Epithelial cell of esophagus (primary cell): ENCODE results near the gene SUSD2.

Experiments used
- DNase-seq: peaks from one replicate; pipeline ENCODE4 v3.0.0; 2010; ENCODE audit warnings: low read depth
- H3K4me3 ChIP-seq: 2 replicates; pipeline ENCODE4 v1.5.1; 2011; ENCODE audit warnings: mild to moderate bottlenecking, low read length, control low read depth
- TF ChIP-seq, protein P1 (sequence below): IDR thresholded peaks from 2 replicates; pipeline ENCODE4 v1.5.1; 2011; ENCODE audit warnings: low read depth, mild to moderate bottlenecking, low read length, control low read depth, inconsistent platforms; ENCODE audit not compliant: insufficient read depth; ENCODE audit errors: missing control alignments

SUSD2 gene

GRCh38 chr22:24188705-24189248 is 7.5 kb downstream of the SUSD2 start:
- no peak for DNase-seq
- TF ChIP-seq, protein P1, sequence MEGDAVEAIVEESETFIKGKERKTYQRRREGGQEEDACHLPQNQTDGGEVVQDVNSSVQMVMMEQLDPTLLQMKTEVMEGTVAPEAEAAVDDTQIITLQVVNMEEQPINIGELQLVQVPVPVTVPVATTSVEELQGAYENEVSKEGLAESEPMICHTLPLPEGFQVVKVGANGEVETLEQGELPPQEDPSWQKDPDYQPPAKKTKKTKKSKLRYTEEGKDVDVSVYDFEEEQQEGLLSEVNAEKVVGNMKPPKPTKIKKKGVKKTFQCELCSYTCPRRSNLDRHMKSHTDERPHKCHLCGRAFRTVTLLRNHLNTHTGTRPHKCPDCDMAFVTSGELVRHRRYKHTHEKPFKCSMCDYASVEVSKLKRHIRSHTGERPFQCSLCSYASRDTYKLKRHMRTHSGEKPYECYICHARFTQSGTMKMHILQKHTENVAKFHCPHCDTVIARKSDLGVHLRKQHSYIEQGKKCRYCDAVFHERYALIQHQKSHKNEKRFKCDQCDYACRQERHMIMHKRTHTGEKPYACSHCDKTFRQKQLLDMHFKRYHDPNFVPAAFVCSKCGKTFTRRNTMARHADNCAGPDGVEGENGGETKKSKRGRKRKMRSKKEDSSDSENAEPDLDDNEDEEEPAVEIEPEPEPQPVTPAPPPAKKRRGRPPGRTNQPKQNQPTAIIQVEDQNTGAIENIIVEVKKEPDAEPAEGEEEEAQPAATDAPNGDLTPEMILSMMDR = no peak
- H3K4me3 ChIP-seq = no peak overlapping the region

DNA sequence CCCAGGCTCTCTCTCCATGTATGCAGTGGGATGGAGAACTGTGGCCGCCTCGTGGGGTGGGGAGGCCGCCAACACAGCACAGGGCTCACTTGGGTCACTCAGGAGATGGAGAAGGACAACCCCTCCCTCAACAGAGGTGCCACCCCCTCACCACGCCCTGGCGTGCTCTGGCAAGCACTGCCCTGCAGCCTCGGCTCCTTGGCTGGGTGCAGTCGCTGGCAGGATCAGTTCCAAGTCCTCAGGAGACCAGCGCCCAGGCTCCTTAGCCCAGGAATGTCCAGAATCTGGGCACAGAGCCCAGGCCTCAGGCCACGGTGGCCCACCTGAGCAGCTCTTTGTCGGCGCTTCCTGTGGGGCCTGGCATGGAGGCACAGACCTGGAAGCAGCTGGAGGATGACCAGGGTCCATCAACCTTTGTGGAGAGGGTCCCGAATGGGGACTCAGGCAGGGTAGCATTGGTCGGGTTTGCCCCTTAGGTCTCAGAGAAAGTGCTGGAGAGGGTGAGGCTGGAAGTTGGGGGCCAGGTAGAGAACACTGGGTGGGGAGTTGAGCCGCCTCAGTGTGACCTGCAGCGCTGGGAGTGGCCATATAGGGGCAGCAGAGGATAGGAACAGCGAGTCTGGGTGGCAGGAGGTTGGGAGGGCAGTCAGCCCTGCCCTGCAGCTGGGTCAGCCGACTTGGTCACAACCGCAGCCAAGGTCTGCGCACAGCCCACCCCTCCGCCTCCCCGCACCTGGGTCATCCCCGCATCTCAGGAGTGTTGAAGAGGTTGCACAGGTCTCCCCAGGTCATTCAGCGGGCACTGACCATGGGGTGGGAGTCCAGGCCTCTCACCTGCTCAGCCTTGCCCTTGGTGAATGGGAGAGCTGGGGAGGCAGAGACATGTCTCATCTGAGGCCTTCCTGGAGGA is 8.2 kb downstream of the SUSD2 start:
- DNase-seq = peak; percentile 57
- no peak overlapping the region for H3K4me3 ChIP-seq
- TF ChIP-seq, protein P1 = peak; percentile 88

DNA sequence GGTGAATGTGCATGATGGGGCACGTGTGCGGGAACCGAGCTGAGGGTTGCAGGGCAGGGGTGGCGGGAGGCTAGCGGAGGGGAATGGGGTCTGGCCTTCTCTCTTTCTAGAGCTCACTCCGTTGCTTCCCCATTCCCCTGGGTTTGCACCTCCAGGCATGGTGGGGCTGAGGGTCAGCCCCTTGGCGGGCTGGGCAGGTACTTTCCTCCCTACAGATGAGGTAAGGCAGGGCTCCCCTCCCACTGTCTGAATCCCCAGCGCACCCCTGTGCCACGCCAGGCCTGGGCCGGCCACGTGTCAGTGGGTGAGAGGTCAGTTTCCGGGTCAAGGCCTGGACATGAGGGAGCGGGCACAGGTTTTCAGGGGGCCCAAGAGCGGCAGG is 8.9 kb downstream of the SUSD2 start:
- H3K4me3 ChIP-seq = no peak overlapping the region
- TF ChIP-seq, protein P1 = no peak
- DNase-seq = no peak

GRCh38 chr22:24190596-24191208 is 9.4 kb downstream of the SUSD2 start:
- no peak overlapping the region for H3K4me3 ChIP-seq
- TF ChIP-seq, protein P1 = no peak
- no peak for DNase-seq

DNA sequence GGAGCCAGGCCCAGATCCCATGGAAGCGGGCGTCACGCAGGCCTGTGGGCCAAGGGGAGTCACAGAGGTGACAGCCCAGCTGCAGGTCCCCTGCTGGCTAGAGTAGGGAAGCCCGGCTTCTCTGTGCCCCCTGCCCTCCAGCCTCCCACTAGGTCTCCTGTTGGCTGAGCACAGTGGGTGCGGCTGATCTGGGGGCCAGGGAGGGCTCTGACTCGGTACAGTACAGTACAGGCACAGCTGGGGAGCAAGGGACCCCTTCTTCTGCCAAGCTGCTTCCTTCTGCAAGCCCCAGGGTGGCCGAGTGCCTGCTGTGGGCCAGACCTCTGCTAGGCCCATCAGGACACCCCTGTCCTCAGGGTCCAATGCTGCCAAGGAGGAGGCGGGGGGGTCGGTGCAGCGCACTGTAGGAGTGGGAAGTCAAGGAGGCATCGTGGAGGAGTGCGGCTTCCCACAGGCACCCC is 10.1 kb downstream of the SUSD2 start:
- no peak for DNase-seq
- H3K4me3 ChIP-seq = no peak overlapping the region
- TF ChIP-seq, protein P1 = no peak

GRCh38 chr22:24191893-24192292 is 10.6 kb downstream of the SUSD2 start:
- TF ChIP-seq, protein P1 = no peak
- DNase-seq = no peak
- H3K4me3 ChIP-seq = no peak overlapping the region

DNA sequence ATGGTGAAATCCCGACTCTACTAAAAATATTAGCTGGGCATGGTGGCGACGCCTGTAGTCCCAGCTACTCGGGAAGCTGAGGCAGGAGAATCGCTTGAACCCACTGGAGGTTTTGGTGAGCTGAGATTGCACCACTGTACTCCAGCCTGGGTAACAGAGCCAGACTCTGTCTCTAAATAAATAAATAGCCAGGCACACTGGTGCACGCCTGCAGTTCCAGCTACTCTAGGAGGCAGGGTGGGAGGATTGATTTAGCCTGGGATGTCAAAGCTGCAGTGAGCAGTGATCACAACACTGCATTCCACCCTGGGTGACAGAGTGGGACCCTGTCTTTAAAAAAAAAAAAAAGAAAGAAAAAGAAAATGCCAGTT is 17.4 kb downstream of the SUSD2 start:
- TF ChIP-seq, protein P1 = no peak
- H3K4me3 ChIP-seq = no peak overlapping the region
- DNase-seq = no peak
